GM13977 (cell line): ENCODE measurements around the gene SCYGR1.
"Not testable (repeated sequence)": the region's sequence is repeated elsewhere in the genome, so short reads cannot be mapped to it uniquely, and the experiment has no call there.

Experiments
- DNase-seq: peaks from one replicate; pipeline ENCODE4 v3.0.0; 2012; ENCODE audit warnings: low spot score
- CTCF ChIP-seq: IDR thresholded peaks from 2 replicates; pipeline ENCODE4 v1.5.1; 2012; ENCODE audit warnings: mild to moderate bottlenecking, control low read depth; ENCODE audit not compliant: insufficient read depth; ENCODE audit errors: extremely low read depth, missing control alignments
- in situ Hi-C: fragments of 300-500 bp; cut with MboI; formaldehyde crosslinking; loops from one replicate; pipeline ENCODE4 v1.12.0; 2022; ENCODE audit warnings: low sequenced_read_pairs, low pct_unique_long_range_greater_than_20kb, mixed read lengths, inconsistent platforms; ENCODE audit not compliant: unreplicated experiment

Gene SCYGR1

GRCh38 chr2:227365833-227366232, 21.9 kb downstream of the SCYGR1 start:
- in situ Hi-C loops: no loop called here
- no peak for TF ChIP-seq CTCF
- DNase-seq: no peak

DNA sequence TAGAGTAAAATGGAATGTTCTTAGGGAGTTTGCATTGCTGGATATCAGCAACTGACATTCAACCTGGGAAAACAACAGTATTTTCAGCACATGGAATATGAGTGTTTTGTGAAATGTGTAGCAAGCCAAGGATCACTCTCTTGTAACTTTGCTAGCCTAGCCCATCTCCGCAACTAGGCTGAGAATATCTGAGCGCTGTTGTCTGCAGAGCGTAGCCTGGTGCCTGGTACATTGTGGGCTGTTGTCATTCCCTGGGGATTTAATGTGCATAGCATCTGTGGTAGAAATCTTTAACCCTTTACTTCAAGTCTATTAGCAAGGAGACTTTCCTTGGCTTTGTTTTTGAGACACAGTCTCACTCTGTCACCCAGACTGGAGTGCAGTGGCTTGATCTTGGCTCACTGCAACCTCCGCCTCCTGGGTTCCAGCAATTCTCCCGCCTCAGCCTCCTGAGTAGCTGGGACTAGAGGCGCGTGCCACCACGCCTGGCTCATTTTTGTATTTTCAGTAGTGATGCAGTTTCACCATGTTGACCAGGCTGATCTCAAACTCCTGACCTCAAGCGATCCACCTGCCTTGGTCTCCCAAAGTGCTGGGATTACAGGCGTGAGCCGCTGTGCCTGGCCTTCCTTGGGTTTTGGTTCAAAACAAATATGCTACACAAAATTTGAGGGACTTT, 23.0 kb downstream of the SCYGR1 start:
- DNase-seq, in situ Hi-C loops: not testable (repeated sequence)

GRCh38 chr2:227363756-227364155, 24.0 kb downstream of the SCYGR1 start:
- in situ Hi-C loops: no loop called here
- TF ChIP-seq CTCF: peak; percentile 28
- DNase-seq: no peak

DNA sequence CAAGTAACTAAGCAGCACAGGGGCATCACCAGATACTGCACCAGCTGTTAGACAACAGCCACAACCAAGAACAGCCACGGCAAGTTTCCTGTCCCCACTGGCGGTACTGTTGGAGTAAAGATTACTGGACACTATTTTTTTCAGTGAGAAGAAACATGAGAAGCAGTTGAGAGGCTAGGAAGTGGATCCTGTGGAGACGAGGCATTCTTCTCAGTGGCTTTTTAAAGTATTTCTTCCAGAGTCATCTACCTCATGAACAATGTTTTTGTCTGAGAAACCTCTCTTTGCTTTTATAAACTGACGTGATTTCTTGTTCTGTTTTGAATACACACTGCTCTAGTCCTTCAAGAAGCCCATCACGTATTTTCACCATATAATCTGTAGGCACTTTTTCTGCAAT, 27.4 kb downstream of the SCYGR1 start:
- no peak for TF ChIP-seq CTCF
- in situ Hi-C loops: no loop called here
- DNase-seq: no peak

- no peak for TF ChIP-seq CTCF
- in situ Hi-C loops: no loop called here
- DNase-seq: peak; percentile 17
Measured at GRCh38 chr2:227351639-227352038, 36.1 kb downstream of the SCYGR1 start.

GRCh38 chr2:227349989-227350612, 37.6 kb downstream of the SCYGR1 start:
- in situ Hi-C loops: no loop called here
- no peak for TF ChIP-seq CTCF
- no peak for DNase-seq

DNA sequence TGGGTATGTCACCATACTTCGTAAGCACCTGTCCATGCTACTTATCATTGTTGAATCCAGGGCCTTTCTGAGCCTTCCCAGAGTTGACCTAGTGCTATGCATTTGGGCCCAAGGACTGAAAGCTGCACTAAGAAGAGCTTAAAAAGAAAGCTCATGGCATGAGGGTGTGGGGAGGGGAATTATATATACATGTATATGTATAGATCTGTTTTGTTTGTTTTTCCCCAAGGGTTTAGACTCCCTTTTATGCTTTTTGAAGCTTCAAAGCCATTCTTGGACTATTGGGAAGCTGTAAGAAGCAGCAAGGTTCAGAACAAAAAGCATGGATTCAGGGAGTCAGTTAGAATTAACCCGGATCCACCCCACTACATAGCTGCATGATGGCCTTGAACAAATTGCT, 39.4 kb downstream of the SCYGR1 start:
- no peak for TF ChIP-seq CTCF
- no peak for DNase-seq
- in situ Hi-C loops: no loop called here
